Measurements from ENCODE around the gene MOSMO. TPM values are rescaled to one million over a fixed set of nuclear protein-coding genes. Genes with fewer than 3 reads are reported as not detected.
"Not testable (repeated sequence)": the region's sequence is repeated elsewhere in the genome, so short reads cannot be mapped to it uniquely, and the experiment has no call there.

The MOSMO gene
- total and polyA plus RNA-seq, 10 donors, result 9.5 to 35.7 (median 16.8) TPM

- Histone ChIP-seq H3K4me3 (no peak overlapping the region), H3K4me1 (peaks cover 0 to 6% (median 0%) of the 10 kb centered on the region in 6 donors), H3K9me3 (no peaks in the 10 kb centered on the region), H3K27me3 (replicated peaks in 1 of 7) (peaks cover 0 to 6% (median 0%) of the 10 kb centered on the region in 7 donors), H3K27ac (no peak overlapping the region), H3K36me3 (no peaks in the 10 kb centered on the region)
- TF ChIP-seq POLR2AphosphoS5 (IDR thresholded peaks at IDR 0.05) (no peak), POLR2A (IDR thresholded peaks at IDR 0.05) (no peak)
- TF ChIP-seq, protein P1, sequence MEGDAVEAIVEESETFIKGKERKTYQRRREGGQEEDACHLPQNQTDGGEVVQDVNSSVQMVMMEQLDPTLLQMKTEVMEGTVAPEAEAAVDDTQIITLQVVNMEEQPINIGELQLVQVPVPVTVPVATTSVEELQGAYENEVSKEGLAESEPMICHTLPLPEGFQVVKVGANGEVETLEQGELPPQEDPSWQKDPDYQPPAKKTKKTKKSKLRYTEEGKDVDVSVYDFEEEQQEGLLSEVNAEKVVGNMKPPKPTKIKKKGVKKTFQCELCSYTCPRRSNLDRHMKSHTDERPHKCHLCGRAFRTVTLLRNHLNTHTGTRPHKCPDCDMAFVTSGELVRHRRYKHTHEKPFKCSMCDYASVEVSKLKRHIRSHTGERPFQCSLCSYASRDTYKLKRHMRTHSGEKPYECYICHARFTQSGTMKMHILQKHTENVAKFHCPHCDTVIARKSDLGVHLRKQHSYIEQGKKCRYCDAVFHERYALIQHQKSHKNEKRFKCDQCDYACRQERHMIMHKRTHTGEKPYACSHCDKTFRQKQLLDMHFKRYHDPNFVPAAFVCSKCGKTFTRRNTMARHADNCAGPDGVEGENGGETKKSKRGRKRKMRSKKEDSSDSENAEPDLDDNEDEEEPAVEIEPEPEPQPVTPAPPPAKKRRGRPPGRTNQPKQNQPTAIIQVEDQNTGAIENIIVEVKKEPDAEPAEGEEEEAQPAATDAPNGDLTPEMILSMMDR (IDR thresholded peaks at IDR 0.05 in 8 of 11, conservative IDR thresholded peaks at IDR 0.05 in 3 of 11), result no peak
- no peak for DNase-seq
- WGBS, 5 donors, result 84 to 97% (median 88%) methylated on average over 1 of the region's 1 CpG
- intact Hi-C loops (cut with DNase I; ENCODE audit: low total_unique reads), result no loop called here
Observed at GRCh38 chr16:22103441-22103840, 95.5 kb downstream of the MOSMO start.

GRCh38 chr16:22109258-22109898, 101.5 kb downstream of the MOSMO start:
- TF ChIP-seq POLR2AphosphoS5 (IDR thresholded peaks at IDR 0.05) (no peak), POLR2A (IDR thresholded peaks at IDR 0.05) (no peak)
- TF ChIP-seq, protein P1 (IDR thresholded peaks at IDR 0.05 in 8 of 11, conservative IDR thresholded peaks at IDR 0.05 in 3 of 11), result no peak
- intact Hi-C loops (cut with DNase I; ENCODE audit: low total_unique reads), result no loop called here

DNA sequence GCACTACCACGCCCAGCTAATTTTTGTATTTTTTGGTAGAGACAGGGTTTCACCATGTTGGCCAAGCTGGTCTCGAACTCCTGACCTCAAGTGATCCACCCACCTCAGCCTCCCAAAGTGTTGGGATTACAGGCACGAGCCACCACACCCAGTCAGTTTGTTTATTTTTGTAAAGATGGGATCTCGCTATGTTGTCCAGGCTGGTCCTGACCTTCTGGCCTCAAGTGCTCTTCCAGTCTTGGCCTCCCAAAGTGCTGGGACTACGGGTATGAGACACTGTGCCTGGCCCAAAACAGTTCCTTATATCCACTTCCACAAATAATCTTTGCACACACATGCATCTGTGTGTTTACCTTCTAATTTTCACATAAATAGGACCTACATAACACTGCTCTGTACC, 103.7 kb downstream of the MOSMO start:
- H3K27ac ChIP-seq; H3K4me3 ChIP-seq; H3K4me1 ChIP-seq; DNase-seq; intact Hi-C loops (cut with DNase I; ENCODE audit: low total_unique reads); H3K36me3 ChIP-seq; H3K9me3 ChIP-seq: not testable (repeated sequence)
- H3K27me3 ChIP-seq (replicated peaks in 1 of 7), result peaks cover 0 to 11% (median 0%) of the 10 kb centered on the region in 7 donors
- WGBS, 5 donors, result 69 to 83% (median 81%) methylated on average over 5 of the region's 5 CpGs

More at GRCh38 chr16:22109258-22109898, 101.5 kb downstream of the MOSMO start:
- Histone ChIP-seq H3K36me3 (no peaks in the 10 kb centered on the region), H3K4me1 (no peaks in the 10 kb centered on the region), H3K27me3 (replicated peaks in 1 of 7) (peaks cover 0 to 11% (median 0%) of the 10 kb centered on the region in 7 donors), H3K9me3 (no peaks in the 10 kb centered on the region), H3K4me3 (no peak overlapping the region), H3K27ac (no peak overlapping the region)
- 31 to 40% (median 36%) methylated on average over 4 of the region's 4 CpGs for WGBS, 5 donors
- DNase-seq, result no peak

DNA sequence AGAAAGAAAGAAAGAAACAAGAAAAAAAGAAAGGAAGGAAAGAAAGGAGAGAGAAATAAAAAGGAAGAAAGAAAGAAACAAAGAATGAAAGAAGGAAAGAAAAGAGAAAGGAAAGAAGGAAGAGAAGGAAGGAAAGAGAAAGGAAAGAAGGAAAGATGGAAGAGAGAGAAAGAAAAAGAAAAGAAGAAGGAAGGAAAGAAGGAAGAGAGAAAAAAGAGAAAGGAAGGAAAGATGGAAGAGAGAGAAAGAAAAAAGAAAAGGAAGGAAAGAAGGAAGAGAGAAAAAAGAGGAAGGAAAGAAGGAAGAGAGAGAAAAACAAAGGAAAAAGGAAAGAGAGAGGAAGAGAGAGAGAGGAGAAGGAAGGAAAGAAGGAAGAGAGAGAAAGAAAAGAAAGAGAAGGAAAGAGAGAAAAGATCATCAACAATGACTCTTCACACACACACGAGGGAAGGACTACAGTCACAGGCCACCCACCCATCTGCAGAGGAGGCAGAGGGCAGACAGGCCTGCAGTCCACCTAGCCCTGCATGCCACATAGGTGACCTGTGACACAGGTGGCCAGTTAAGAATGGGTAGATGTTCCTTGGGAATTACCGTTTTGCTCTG, 108.3 kb downstream of the MOSMO start:
- Histone ChIP-seq H3K9me3 (no peaks in the 10 kb centered on the region), H3K36me3 (no peaks in the 10 kb centered on the region), H3K27me3 (replicated peaks in 1 of 7) (no peaks in the 10 kb centered on the region), H3K4me3 (no peak overlapping the region), H3K4me1 (no peaks in the 10 kb centered on the region), H3K27ac (no peak overlapping the region)
- no peak for TF ChIP-seq POLR2A (IDR thresholded peaks at IDR 0.05)
- no peak for TF ChIP-seq POLR2AphosphoS5 (IDR thresholded peaks at IDR 0.05)
- TF ChIP-seq, protein P1 (IDR thresholded peaks at IDR 0.05 in 8 of 11, conservative IDR thresholded peaks at IDR 0.05 in 3 of 11), result no peak
- no peak for DNase-seq
- intact Hi-C loops (cut with DNase I; ENCODE audit: low total_unique reads), result no loop called here
- WGBS, 5 donors, result 79 to 90% (median 85%) methylated on average over 2 of the region's 2 CpGs
